HTERT RPE-1 (cell line): ENCODE results near the gene EDN3.
"Not testable (repeated sequence)": the region's sequence is repeated elsewhere in the genome, so short reads cannot be mapped to it uniquely, and the experiment has no call there.

Experiments
- in situ Hi-C: fragments of 300-500 bp; cut with MboI; formaldehyde crosslinking; loops from 4 replicates; pipeline ENCODE4 v1.14.3; 2020; ENCODE audit warnings: low sequenced_read_pairs

Gene EDN3

DNA sequence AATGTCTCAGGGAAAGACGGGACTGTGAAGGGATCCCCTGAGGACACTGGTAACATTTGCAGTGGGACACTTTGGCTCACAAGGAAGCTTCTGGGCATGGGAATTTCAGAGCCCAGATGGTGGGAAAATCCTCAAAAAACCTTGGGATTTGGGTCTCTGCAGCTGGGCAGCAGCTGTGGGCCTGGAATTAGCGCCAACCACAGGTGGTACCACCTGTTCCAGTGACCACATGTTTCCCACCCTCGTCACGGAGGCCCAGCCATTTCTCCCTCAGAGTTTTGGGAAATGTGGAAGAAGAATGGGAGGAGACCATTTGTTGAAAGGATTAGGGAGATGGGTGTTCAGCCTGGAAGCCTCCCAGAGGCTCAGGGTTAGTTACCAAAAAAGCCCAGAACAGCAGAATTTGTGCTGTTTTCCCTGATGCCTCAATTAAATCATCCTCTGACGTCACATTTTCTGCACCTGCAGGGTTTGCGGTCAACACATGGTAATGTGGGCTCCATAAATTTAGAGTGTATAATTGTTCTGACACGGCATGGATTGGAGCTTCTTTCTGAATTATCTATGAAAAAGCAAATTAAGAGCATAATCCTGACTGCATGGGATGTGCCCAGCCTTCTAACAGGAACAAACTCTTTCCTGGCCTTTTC is 34.4 kb downstream of the EDN3 start:
- in situ Hi-C loops: no loop called here

DNA sequence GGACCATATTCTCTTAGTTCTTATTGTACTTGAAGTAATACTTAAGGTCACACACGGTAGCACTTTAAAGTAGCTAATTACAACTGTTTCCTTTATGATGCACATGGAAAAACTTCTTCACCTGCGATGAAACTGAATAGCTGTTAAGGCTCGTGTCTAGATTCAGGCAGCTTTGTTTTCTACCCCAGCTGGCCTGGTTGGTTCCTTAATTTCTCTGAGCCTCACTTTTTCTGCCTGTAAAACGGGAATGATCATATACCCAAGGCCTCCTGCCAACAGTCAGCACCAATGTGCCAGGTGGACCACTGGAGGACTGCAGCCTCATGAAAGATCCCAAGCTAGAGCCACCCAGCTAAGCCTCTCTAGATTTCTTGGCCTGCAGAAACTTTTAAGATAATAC is 35.0 kb downstream of the EDN3 start:
- in situ Hi-C loops: no loop called here

DNA sequence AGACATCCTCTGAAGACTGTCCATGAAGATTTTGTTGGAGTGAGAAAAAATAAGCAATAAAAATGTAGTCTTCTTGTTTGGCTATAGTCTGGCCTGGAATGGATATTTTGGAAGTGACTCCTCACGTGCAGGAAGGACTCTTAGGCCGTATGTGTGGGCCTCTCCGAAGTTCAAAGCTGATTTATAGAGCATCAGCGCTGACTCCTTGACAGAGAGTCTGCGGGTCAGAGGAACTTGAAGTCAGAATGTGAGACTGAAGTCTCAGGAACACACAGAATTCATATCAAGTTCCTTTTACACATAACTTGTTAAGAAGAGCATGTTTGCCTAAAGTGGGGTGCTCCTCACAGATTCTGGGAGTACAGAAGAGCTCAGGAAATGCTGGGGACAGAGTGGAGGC is 36.1 kb downstream of the EDN3 start:
- in situ Hi-C loops: no loop called here

DNA sequence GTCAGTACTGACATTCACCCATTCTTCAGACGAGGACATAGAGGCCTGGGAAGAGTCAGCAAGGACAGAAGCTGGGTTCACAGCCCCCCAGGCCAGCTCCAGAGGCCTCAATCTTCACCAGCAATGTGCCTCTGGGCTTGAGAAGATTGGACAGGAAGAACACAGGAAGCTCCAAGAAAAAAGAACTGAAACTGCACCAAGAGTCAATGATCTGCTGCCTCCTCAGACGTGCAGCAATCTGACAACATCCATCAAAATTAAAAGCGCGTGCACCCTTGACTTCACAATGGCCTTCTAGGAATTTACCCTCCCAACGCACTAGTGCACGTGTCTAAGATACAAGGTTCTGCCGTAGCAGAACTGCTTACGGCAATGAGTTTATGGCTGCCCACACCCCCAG is 38.0 kb downstream of the EDN3 start:
- in situ Hi-C loops: not testable (repeated sequence)

DNA sequence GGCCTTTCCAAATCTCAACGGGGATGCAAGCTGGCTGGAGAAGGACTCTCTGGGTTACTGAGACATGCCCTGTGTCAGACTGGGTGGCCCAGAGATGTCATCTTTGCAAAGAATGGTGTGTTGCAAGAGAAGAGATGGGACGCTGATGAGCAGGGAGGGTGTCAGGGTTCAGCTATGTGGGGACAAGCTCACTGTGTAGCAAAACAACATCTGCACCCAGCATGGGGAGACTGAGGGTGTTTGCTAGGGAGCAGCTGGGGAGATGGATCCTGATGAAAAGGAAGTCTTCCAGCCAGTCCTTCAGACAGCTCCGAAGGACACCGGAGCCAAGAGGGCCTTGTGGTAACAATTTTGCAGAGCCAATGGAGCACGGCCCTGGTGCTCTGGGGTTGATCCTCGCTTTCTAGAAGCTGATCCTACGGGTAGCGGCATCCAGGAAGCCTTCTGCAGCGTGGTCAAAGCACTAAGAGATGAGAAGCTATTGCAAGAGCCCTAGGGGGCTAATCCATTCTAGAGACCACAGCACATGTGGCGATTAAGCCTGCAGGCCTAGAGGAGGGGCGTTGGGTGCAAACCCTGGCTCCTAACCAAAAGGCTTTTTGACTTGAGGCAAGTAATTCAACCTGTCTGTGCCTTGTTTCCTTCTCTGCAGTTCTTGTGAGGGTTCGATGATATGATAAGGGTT is 39.9 kb downstream of the EDN3 start:
- in situ Hi-C loops: no loop called here

DNA sequence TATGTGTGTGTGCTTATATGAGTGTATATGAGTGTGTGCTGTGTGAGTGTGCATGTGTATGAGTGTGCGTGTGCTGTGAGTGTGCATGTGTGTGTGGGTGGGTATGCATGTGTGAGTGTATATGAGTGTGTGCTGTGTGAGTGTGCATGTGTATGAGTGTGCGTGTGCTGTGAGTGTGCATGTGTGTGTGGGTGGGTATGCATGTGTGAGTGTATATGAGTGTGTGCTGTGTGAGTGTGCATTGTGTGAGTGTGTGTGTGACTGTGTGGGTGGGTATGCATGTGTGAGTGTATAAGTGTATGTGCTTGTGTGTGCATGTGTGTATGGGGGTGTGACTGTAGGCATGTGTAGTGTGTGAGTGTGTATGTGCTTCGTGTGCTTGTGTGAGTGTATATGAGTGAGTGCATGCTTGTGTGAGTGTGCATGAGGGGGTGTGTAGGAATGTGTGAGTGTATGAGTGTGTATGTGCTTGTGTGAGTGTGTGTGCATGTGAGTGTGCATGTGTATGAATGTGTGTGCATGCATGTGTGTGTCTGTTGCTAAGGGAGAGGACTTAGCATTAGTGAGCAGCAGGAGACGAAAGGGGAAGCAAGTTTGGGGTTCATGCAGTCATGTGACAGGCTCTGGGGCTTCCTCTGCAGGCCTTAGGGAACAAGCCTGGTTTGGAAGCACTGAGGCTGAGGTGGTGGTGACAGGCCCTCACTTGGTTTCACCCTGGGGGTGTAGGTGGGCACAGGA is 41.0 kb downstream of the EDN3 start:
- in situ Hi-C loops: not testable (repeated sequence)

DNA sequence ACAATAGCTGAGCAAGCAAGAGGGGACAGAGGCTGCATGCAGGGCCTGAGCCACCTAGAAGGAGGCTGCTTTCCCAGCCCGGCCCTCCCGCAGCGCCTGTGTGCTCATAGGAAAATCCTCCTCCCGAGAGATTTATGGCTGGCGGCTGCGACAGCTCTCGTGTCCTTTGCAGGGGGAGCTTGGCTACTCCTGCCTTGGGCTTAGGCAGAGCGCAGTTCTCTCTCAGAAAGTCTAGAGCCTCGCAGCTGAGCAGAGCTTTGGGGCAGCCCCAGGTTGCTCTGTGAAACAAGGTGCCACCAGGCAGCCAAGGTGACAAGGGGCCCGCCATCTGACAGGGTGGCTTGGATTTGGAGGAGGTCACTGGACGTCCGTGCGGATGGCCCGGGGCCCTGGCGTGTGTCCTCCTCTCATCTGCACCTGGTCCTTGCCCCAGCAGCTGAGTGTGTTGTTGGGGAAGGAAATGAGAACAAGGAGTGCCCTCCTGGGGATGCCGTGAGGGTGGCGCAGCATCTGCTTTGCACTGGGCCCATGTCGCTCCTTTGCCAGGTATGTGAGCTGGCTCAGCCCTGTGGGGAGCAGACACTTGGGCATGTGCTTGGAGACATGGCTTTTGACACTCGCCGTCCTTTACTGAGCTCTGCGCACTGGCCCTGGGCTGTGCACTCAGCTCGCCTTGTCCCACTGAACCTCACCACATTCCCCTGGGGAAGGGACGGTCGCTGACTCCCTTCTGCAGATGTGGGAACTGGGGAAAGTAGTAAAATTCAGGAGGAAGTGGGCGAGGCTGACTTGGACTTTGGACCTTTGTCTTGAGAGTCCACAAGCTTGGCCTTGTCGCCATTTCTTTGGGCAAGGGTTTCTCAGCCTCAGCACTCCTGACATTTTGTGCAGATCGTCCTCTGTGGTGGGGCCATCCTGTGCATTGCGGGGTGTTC is 41.9 kb downstream of the EDN3 start:
- in situ Hi-C loops: no loop called here

DNA sequence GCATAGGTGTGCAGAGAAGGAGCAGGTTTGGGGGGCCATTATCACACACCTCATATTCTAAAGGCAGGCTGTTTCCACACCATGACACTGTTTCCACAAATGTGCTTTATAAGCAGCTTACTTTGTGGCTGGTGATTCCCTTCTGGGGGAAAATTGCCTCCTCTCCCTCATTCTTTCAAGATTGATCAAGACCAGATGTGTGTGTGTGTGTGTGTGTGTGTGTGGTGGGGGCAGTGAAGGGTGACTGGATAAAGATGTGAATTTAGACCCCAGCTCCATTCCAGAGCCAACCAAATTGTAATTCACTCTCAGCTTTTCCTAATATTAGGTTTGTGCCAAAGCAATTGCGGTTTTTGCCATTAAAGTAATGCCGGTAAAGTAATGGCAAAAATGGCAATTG is 45.6 kb downstream of the EDN3 start:
- in situ Hi-C loops: no loop called here

DNA sequence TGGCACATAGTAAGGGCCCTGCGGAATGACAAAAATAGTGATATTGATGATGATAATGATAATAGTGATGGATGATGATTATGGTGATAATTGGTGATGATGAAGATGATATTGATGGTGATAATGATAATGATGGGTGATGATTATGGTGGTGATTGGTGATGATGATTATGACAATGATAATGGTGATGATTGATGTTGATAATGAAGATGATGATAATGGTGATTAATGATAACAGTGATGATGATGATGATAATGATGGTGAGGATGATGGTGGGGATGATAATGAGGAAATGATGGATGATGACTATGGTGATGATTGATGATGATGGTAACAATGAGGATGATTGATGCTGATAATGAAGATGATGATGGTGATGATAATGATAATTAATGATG is 48.9 kb downstream of the EDN3 start:
- in situ Hi-C loops: no loop called here

DNA sequence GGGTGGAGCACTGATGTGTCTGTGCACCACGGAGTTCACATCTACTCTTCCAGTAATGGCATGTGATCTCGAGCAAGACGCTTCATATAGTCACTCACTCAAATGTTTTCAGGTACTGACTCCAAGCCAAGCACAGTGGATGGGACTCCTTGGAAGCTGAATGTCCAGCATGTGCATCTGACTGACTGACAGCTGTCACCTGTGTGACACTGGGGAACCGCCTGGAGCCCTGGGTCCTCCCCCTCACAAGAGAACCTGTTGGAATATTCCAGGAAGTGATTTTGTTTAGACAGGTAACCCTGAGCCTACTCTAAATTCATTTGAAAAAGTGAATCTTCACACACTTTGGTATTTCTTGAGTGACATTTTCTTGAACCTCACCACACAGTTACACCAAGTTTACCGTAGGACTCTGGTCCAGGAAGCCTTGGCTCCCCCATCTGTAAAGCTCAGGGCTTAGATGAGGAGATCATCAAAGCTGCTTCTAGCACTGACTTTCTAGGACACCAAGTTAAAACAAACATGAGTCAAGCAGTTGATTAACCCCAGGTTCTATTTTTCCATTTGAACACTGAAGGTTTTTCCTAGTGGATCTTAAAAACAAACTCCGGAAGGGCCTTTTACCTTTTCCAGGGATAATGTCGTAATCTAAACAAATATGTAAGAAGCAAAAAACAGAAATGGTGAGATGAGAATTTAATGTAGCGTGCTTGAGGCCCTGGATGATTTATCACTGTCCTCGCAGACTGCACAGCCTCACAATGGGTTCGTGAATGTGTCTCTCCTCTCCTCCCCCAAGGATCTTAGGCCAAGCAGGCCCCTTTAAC is 50.1 kb downstream of the EDN3 start:
- in situ Hi-C loops: no loop called here

DNA sequence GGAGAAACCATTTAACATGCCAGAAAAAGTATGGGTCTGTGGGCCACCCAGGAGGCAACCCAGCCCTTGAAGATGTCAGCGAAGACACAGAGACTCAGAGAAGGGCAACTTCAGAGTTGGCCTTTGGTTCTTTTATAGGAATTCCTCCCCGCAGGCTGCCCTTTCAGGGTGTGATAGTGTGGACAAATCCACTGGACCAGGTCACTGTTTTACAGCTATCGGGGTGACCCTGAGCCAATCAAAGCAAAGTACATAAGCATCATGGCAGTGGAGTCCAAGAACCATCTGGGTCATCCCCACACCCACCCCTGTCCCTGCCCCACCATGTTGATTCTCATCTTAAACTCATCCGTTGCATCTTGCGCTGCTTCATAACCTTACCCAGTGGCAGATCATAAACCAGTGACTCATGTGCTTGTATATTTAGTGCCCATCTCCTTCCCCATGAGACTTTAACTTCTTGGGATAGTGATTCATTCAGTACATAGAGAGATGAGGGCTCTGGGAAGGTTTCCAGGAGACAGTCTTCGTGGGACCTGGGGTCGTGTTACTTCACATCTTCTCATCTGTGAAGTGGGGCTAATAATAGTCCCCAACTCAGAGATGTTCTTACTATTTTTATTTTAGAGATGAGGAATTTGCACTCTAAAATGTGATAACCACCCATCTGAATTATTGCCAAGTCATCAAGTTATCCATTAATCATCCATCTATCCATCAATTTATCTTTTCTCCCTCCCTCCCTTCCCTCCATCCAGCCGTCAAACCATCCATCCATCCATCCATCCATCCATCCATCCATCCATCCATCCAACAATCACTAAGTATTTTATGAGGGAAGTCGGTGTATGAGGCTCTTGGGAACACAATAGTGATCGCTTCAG is 51.0 kb downstream of the EDN3 start:
- in situ Hi-C loops: no loop called here

DNA sequence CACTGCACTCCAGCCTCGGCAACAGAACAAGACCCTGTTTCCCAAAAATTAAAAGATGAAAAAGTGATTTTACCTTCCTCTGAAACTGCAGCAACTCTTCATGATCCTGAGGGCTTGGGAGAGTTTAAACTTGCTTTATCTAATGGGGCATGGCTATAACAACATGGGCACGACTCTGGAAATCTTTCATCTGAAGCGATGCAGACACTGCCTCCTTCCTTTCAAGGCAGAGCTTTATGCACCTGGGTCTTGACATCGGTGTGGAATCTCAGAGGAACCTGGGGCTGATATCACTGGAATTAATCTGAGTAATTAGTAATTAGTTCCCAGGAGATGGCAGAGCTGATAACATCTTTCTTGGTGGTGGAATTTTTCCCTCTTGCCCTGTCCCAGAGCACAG is 52.1 kb downstream of the EDN3 start:
- in situ Hi-C loops: no loop called here

DNA sequence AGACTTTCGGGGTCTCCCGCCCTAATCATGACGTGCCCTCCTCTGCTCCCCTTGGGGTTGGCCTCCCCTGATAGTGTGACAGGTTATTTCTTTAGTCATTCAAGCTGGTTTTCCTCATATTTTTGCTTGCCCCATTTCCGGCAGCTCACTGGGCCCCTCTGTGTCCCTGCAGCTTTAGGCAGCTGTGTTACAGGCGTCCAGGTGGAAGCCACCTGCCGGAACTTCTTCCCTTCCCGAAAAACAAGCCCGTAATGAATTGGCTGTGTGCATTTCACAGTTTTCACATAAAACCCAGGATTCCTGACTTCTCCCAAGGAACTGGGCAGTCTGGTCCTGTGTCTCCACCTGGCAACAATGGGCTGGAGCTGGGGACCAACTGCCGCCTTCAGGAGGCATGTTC is 52.6 kb downstream of the EDN3 start:
- in situ Hi-C loops: no loop called here

DNA sequence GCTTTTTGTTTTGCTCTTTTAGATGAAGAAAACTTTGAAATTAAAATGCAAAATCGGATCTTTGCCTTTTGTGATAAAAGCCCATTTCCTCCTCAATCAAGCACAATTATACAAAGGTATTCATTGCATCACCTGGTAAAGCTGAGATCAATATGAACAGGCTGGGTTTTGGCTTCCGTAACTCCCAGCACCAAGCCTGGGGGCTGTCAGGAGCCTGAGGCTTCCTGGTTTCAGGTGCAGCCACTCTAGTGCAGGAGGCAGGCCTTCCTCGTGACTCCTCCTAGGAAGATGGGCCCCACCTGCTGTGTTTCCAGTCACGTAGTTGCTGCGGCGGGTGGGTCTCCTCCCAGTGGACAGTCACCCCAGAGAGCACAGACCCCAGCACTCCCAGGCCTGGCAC is 54.0 kb downstream of the EDN3 start:
- in situ Hi-C loops: no loop called here

DNA sequence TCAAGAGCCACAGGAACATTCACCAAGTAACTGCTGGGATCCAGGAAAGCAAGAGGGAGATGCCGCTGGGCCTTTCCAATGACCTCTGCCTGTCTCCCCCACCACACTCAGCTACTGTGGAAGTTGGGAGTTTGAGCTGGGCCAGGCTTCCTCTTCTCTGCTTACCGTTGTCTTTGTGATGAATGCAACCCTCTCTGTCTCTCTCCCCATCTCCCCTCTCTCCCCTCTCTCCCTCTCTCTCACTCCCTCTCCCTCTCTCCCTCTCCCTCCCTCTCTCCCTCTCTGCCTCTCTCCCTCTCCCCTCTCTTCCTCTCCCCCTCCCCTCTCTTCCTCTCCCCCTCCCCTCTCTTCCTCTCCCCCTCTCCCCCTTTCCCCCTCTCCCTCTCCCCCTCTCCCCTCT is 54.8 kb downstream of the EDN3 start:
- in situ Hi-C loops: no loop called here

DNA sequence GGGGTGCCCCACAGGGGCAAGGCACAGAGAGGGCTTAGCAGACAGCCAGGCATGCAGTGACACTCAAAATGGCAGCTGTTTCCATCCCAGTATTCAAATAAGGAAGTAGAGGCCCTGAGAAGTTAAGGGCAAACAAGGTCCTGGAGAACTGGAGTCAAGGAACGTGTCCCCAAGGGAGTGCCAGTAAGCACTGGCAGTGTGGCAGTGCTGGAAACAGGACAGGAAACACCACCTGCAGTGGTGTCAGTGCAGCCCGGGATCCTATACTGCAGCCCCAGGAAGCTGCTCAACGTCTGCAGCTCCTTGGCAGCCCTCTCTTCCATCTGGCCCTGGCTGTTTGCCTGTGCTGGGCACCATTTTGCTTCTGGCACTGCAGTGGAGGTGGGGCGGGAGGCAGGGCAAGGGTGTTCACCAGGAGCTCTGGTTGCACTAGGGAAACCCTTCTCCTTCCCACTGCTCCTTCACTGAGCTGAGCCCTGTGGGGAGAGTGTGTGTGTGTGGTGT is 56.3 kb downstream of the EDN3 start:
- in situ Hi-C loops: no loop called here

DNA sequence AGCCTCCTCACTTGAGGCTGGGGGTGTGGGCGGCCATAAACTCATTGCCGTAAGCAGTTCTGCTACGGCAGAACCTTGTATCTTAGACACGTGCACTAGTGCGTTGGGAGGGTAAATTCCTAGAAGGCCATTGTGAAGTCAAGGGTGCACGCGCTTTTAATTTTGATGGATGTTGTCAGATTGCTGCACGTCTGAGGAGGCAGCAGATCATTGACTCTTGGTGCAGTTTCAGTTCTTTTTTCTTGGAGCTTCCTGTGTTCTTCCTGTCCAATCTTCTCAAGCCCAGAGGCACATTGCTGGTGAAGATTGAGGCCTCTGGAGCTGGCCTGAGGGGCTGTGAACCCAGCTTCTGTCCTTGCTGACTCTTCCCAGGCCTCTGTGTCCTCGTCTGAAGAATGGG is 58.4 kb downstream of the EDN3 start:
- in situ Hi-C loops: not testable (repeated sequence)

DNA sequence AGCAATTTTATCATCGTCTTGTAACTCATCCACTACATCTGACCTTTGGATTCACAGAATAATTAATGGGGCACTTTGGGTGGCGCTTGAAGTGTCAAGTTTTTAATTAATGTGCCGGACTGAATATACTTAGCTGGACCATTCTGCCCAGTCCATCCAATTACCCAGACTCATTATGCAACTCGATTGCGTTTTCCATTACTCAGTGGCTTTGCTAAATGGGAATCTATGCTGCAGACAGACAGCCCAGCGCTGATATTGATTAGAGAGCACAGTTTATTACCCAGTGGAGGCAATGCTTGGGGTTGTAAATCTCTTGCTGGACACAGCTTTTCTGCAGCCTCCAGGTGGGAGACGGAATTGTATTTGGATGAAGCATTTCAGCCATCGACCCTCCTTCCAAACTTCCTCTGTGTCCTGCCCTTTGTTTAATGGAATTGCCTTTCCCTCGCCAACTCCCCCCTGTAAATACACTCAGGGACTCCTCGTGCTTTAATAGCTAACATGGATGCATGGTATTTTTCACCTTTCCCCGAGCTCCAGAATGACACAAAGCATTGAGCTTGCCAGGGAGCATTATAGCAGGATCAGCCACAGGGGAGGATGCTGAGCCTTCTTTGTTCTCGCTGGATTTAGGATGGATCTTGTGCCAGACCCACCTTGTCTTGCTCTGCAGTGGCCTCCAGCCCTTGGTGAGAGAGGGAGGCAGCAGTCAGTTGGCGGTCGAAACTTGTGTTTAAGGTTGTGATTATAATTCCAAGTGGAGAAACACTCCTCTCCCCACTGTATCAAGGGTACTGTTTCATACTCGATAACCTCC is 59.7 kb downstream of the EDN3 start:
- in situ Hi-C loops: no loop called here
